Upper lobe of left lung (tissue), 6 donors: ENCODE measurements around the gene LRRK1. TPM values are rescaled to one million over a fixed set of nuclear protein-coding genes. Genes with fewer than 3 reads are reported as not detected.
A peak's percentile ranks its signal among the peaks of the same experiment; 100 is the strongest.

Source experiments
- ATAC-seq, 2 donors: fragments of 200-7000 bp; cut with Tn5 transposase; one replicate each; pipeline ENCODE4 v1.9.1; 2022; ENCODE audit warnings: mild to moderate bottlenecking in 2 of 2, moderate library complexity in 2 of 2; ENCODE audit not compliant: low FRiP score in 2 of 2
- DNase-seq, 2 donors: peaks; one replicate each; pipeline ENCODE4 v3.0.0-alpha.2; 2019 to 2020
- H3K27ac ChIP-seq, 4 donors: fragments of 200-600 bp; sonication (generic); one replicate each; pipeline ENCODE4 v1.5.1; 2016 to 2019
- H3K27me3 ChIP-seq, 4 donors: fragments of 200-600 bp; sonication (generic); one replicate each; pipeline ENCODE4 v1.5.1; 2017 to 2019
- H3K36me3 ChIP-seq, 4 donors: fragments of 200-600 bp; sonication (generic); one replicate each; pipeline ENCODE4 v1.5.1; 2016 to 2019
- H3K4me1 ChIP-seq, 4 donors: fragments of 200-600 bp; sonication (generic); one replicate each; pipeline ENCODE4 v1.5.1; 2018 to 2019
- H3K4me3 ChIP-seq, 4 donors: fragments of 200-600 bp; sonication (generic); one replicate each; pipeline ENCODE4 v1.5.1; 2017 to 2019; ENCODE audit warnings: mild to moderate bottlenecking in 2 of 4, moderate library complexity in 1 of 4
- H3K9me3 ChIP-seq, 4 donors: fragments of 200-600 bp; sonication (generic); one replicate each; pipeline ENCODE4 v1.5.1; 2018 to 2019
- CTCF ChIP-seq, 6 experiments: fragments of 450-650 bp in 4 of 6; fragments of 200-600 bp in 2 of 6; sonication (generic) in 2 of 6; IDR thresholded peaks; one replicate each; pipeline ENCODE4 v1.5.1; 2016 to 2019; ENCODE audit warnings: antibody characterized with exemption in 6 of 6
- EP300 ChIP-seq, 4 donors: sonication (generic); formaldehyde crosslinking; IDR thresholded peaks; one replicate each; pipeline ENCODE4 v1.5.1; 2017; ENCODE audit warnings: antibody characterized with exemption in 4 of 4, control low read depth in 2 of 4
- POLR2A ChIP-seq, 4 donors: fragments of 450-650 bp; IDR thresholded peaks; one replicate each; pipeline ENCODE4 v1.5.1; 2016 to 2017; ENCODE audit warnings: antibody characterized with exemption in 4 of 4, mild to moderate bottlenecking in 2 of 4
- POLR2AphosphoS5 ChIP-seq, 2 donors: sonication (generic); formaldehyde crosslinking; IDR thresholded peaks; one replicate each; pipeline ENCODE4 v1.5.1; 2017; ENCODE audit warnings: antibody characterized with exemption in 2 of 2
- WGBS, 2 donors: methylation state at CpG; one replicate each; pipeline ENCODE4 v1.1.5; 2017 to 2018; 5-methylcytosine and 5-hydroxymethylcytosine counted together
- total RNA-seq, 6 donors: library from RNA; depleted of rRNA in 4 of 6; stranded (reverse); fragments of >200 nt in 4 of 6; gene quantifications; one replicate each; pipeline versions ENCODE4 v1.1.0 to v1.2.1, GENCODE V29; 2016 to 2021
- donor health status: DM: no; HTN: no; CAD: no; lungs with moderate emphysema.
- donor health status: DM: no; HTN: yes; CAD: no; lungs with severe emphysema.

The LRRK1 gene
- total RNA-seq, 6 donors from 2014 or later, result 15.0 to 47.1 (median 31.2) TPM

GRCh38 chr15:100893261-100893963 lies 25.7 kb upstream of the LRRK1 start:
- Histone ChIP-seq H3K27ac (no peak overlapping the region), H3K4me1 (peaks cover 0 to 13% (median 4%) of the 10 kb centered on the region in 4 donors), H3K9me3 (no peaks in the 10 kb centered on the region), H3K27me3 (no peaks in the 10 kb centered on the region), H3K36me3 (no peaks in the 10 kb centered on the region), H3K4me3 (no peak overlapping the region)
- 77 to 86% methylated on average over 6 of the region's 6 CpGs for WGBS, 2 donors
- DNase-seq, result no peak
- ATAC-seq, result no peak
- TF ChIP-seq EP300 (IDR thresholded peaks at IDR 0.05), result no peak
- TF ChIP-seq POLR2A (IDR thresholded peaks at IDR 0.05), result no peak
- no peak for TF ChIP-seq POLR2AphosphoS5 (IDR thresholded peaks at IDR 0.05)
- TF ChIP-seq CTCF (IDR thresholded peaks at IDR 0.05), result no peak

GRCh38 chr15:100893964-100894295 lies 25.2 kb upstream of the LRRK1 start:
- DNase-seq (no peak), ATAC-seq (no peak)
- WGBS, 2 donors, result 82 to 84% methylated on average over 9 of the region's 9 CpGs
- peaks cover 0 to 12% (median 4%) of the 10 kb centered on the region in 4 donors for H3K4me1 ChIP-seq
- H3K9me3 ChIP-seq, result no peaks in the 10 kb centered on the region
- H3K36me3 ChIP-seq, result no peaks in the 10 kb centered on the region
- no peak for TF ChIP-seq CTCF (IDR thresholded peaks at IDR 0.05)
- TF ChIP-seq POLR2A (IDR thresholded peaks at IDR 0.05), result no peak
- TF ChIP-seq EP300 (IDR thresholded peaks at IDR 0.05), result no peak
- no peak for TF ChIP-seq POLR2AphosphoS5 (IDR thresholded peaks at IDR 0.05)
- H3K4me3 ChIP-seq, result no peak overlapping the region
- H3K27ac ChIP-seq, result no peak overlapping the region
- H3K27me3 ChIP-seq, result no peaks in the 10 kb centered on the region

- Histone ChIP-seq H3K9me3 (no peaks in the 10 kb centered on the region), H3K4me1 (no peaks in the 10 kb centered on the region), H3K36me3 (no peaks in the 10 kb centered on the region), H3K4me3 (no peak overlapping the region), H3K27ac (no peak overlapping the region), H3K27me3 (no peaks in the 10 kb centered on the region)
- DNase-seq, result peak in 1 of 2 donors; percentile 35
- ATAC-seq, result no peak
- whole genome bisulfite sequencing, 2 donors, result 84 to 86% methylated on average over 12 of the region's 13 CpGs
- TF ChIP-seq EP300 (IDR thresholded peaks at IDR 0.05) (no peak), CTCF (IDR thresholded peaks at IDR 0.05) (no peak), POLR2AphosphoS5 (IDR thresholded peaks at IDR 0.05) (no peak), POLR2A (IDR thresholded peaks at IDR 0.05) (no peak)
Measured at GRCh38 chr15:100895721-100896120, 23.4 kb upstream of the LRRK1 start.

- Histone ChIP-seq H3K36me3 (no peaks in the 10 kb centered on the region), H3K27ac (no peak overlapping the region), H3K4me3 (no peak overlapping the region), H3K27me3 (no peaks in the 10 kb centered on the region), H3K9me3 (no peaks in the 10 kb centered on the region), H3K4me1 (peaks cover 2 to 7% (median 3%) of the 10 kb centered on the region in 4 donors)
- TF ChIP-seq POLR2A (IDR thresholded peaks at IDR 0.05) (no peak), CTCF (IDR thresholded peaks at IDR 0.05) (no peak), POLR2AphosphoS5 (IDR thresholded peaks at IDR 0.05) (no peak), EP300 (IDR thresholded peaks at IDR 0.05) (no peak)
- peak in 1 of 2 donors; percentile 76 for DNase-seq
- no peak for ATAC-seq
- 91 to 93% methylated on average over 14 to 26 of the region's 26 CpGs for WGBS, 2 donors
Measured at GRCh38 chr15:100897221-100898151, 21.7 kb upstream of the LRRK1 start.
